ENCODE measurements around the gene ZNF497. TPM values are rescaled to one million over a fixed set of nuclear protein-coding genes. Genes with fewer than 3 reads are reported as not detected.

Gene ZNF497
- total and polyA plus RNA-seq, 9 of the 15 experiments (the other 6 are each of a cell fraction or from before 2014, with no cell fraction given), result 0.06 to 0.98 (median 0.44) TPM; not detected in 1

DNA sequence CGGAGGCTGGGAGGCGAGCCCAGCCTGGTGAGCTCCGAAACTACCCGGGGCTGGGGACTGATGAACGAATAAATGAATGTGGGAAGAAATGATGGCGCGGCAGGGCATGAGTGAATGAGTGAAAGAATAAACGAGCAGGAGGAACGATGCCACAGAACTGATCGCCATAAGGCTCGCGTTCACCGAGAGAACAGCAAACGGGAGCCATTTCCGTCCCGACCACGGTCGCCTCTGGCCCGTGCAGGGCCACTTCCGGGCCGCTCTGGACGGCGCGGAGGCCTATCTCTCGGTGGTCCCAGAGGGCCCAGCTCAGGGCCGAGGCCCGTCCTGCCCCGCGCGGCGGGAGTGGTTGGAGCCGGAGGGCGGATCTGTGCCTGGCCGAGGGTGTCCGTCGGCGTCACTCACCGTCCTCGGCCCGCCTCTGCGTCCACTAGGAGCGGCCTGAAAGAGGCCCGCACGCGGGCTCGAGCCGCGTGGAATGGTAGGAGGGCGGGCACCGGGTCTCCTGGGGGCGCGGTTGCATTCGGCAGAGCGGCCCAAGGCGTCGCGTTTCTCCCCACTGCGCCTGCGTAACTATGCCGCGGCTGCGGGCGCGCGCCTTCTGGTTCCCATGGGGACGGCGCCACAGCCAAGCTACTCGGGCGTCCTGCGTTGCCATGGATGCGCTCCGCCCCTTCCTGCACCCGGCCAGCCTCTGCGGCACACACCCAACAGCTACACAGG lies at the start of gene ZNF497 (continued):
- TF ChIP-seq, protein P1, sequence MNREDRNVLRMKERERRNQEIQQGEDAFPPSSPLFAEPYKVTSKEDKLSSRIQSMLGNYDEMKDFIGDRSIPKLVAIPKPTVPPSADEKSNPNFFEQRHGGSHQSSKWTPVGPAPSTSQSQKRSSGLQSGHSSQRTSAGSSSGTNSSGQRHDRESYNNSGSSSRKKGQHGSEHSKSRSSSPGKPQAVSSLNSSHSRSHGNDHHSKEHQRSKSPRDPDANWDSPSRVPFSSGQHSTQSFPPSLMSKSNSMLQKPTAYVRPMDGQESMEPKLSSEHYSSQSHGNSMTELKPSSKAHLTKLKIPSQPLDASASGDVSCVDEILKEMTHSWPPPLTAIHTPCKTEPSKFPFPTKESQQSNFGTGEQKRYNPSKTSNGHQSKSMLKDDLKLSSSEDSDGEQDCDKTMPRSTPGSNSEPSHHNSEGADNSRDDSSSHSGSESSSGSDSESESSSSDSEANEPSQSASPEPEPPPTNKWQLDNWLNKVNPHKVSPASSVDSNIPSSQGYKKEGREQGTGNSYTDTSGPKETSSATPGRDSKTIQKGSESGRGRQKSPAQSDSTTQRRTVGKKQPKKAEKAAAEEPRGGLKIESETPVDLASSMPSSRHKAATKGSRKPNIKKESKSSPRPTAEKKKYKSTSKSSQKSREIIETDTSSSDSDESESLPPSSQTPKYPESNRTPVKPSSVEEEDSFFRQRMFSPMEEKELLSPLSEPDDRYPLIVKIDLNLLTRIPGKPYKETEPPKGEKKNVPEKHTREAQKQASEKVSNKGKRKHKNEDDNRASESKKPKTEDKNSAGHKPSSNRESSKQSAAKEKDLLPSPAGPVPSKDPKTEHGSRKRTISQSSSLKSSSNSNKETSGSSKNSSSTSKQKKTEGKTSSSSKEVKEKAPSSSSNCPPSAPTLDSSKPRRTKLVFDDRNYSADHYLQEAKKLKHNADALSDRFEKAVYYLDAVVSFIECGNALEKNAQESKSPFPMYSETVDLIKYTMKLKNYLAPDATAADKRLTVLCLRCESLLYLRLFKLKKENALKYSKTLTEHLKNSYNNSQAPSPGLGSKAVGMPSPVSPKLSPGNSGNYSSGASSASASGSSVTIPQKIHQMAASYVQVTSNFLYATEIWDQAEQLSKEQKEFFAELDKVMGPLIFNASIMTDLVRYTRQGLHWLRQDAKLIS (CRISPR knock-in tag; IDR thresholded peaks at IDR 0.05), result peak; percentile 6; the same call in 1 of the 2 replicates
- TF ChIP-seq ELK3 (CRISPR knock-in tag; IDR thresholded peaks at IDR 0.05) (no peak), NR2C1 (IDR thresholded peaks at IDR 0.05) (peak; percentile 54; the same call in 1 of the 2 replicates), NR2C1 (tag; IDR thresholded peaks at IDR 0.05) (0 out of 2 replicates have a peak, but pooled peaks have one; percentile 44), ZSCAN29 (IDR thresholded peaks at IDR 0.05) (no peak), POLR2G (IDR thresholded peaks at IDR 0.05; ENCODE audit: low read depth, low read length) (peak; percentile 96), KAT8 (IDR thresholded peaks at IDR 0.05; ENCODE audit: low read depth) (peak; percentile 28; the same call in 1 of the 2 replicates), TAF9B (IDR thresholded peaks at IDR 0.05; ENCODE audit: partially characterized antibody) (peak; percentile 92), ZKSCAN3 (CRISPR knock-in tag; IDR thresholded peaks at IDR 0.05) (no peak), GATA2 (CRISPR knock-in tag; IDR thresholded peaks at IDR 0.05) (no peak), SIN3A (IDR thresholded peaks at IDR 0.05; ENCODE audit: borderline replicate concordance in 2 of 2, control insufficient read depth in 1 of 2, low read depth in 2 of 2, low read length in 2 of 2) (peak; percentile 99 to 100), ZNF224 (CRISPR knock-in tag; IDR thresholded peaks at IDR 0.05) (no peak), ZNF212 (CRISPR knock-in tag; IDR thresholded peaks at IDR 0.05) (no peak), CBFB (CRISPR knock-in tag; IDR thresholded peaks at IDR 0.05) (no peak), CHCHD3 (CRISPR knock-in tag; IDR thresholded peaks at IDR 0.05) (no peak), CHD1 (IDR thresholded peaks at IDR 0.05; ENCODE audit: low read length) (no peak), PTTG1 (tag; IDR thresholded peaks at IDR 0.05; ENCODE audit: low read depth) (no peak), ZNF133 (CRISPR knock-in tag; IDR thresholded peaks at IDR 0.05) (no peak), CAMTA2 (CRISPR knock-in tag; conservative IDR thresholded peaks at IDR 0.05) (no peak), RBBP5 (IDR thresholded peaks at IDR 0.05; ENCODE audit: borderline replicate concordance, insufficient read depth, low read length, poor library complexity, severe bottlenecking) (peak; percentile 64), ZFP91 (CRISPR knock-in tag; IDR thresholded peaks at IDR 0.05) (no peak), CBX1 (IDR thresholded peaks at IDR 0.05; ENCODE audit: low read depth) (peak; percentile 56; the same call in 1 of the 2 replicates), SAFB (IDR thresholded peaks at IDR 0.05; ENCODE audit: borderline replicate concordance, low read depth, low read length) (peak; percentile 83), TRIM24 (IDR thresholded peaks at IDR 0.05) (peak in 1 of 2 experiments; percentile 74; a peak in 3 of 4 replicates)

All from K562 (cell line).